CD4-positive, alpha-beta T cell treated with Interleukin-6 for 4 hours (primary cell): ENCODE data around the gene SPTBN2.
A peak's percentile ranks its signal among the peaks of the same experiment; 100 is the strongest.

Experiments
- DNase-seq: peaks from one replicate; pipeline ENCODE4 v3.0.0-alpha.2; 2020; ENCODE audit warnings: mixed read lengths

SPTBN2 gene

GRCh38 chr11:66723693-66724092 lies 5.3 kb downstream of the SPTBN2 start:
- no peak for DNase-seq

- DNase-seq = no peak
Observed at GRCh38 chr11:66722745-66723651, 6.0 kb downstream of the SPTBN2 start.

- DNase-seq = no peak
Observed at GRCh38 chr11:66721939-66722338, 7.1 kb downstream of the SPTBN2 start.

GRCh38 chr11:66720899-66721470 lies 8.0 kb downstream of the SPTBN2 start:
- no peak for DNase-seq

GRCh38 chr11:66720223-66720898 lies 8.7 kb downstream of the SPTBN2 start:
- DNase-seq = peak; percentile 33

GRCh38 chr11:66719111-66719872 lies 9.7 kb downstream of the SPTBN2 start:
- no peak for DNase-seq

- no peak for DNase-seq
Observed at GRCh38 chr11:66718320-66718971, 10.6 kb downstream of the SPTBN2 start.

GRCh38 chr11:66717925-66718319 lies 11.1 kb downstream of the SPTBN2 start:
- DNase-seq = no peak

- no peak for DNase-seq
Observed at GRCh38 chr11:66716996-66717395, 12.0 kb downstream of the SPTBN2 start.

- DNase-seq = no peak
Observed at GRCh38 chr11:66715346-66716085, 13.5 kb downstream of the SPTBN2 start.

- no peak for DNase-seq
Observed at GRCh38 chr11:66713746-66714480, 15.1 kb downstream of the SPTBN2 start.

GRCh38 chr11:66710384-66710930 lies 18.6 kb downstream of the SPTBN2 start:
- no peak for DNase-seq

- DNase-seq = no peak
Observed at GRCh38 chr11:66708701-66709100, 20.3 kb downstream of the SPTBN2 start.

- DNase-seq = no peak
Observed at GRCh38 chr11:66708094-66708493, 20.9 kb downstream of the SPTBN2 start.

GRCh38 chr11:66707486-66707885 lies 21.5 kb downstream of the SPTBN2 start:
- DNase-seq = no peak

GRCh38 chr11:66706989-66707388 lies 22.0 kb downstream of the SPTBN2 start:
- DNase-seq = no peak

GRCh38 chr11:66705587-66706335 lies 23.3 kb downstream of the SPTBN2 start:
- no peak for DNase-seq

- no peak for DNase-seq
Observed at GRCh38 chr11:66704659-66705360, 24.2 kb downstream of the SPTBN2 start.
